Caco-2 (cell line): Measurements from ENCODE around the gene PRLH. TPM values are rescaled to one million over a fixed set of nuclear protein-coding genes. Genes with fewer than 3 reads are reported as not detected.
A peak's percentile ranks its signal among the peaks of the same experiment; 100 is the strongest.

Source experiments
- BruUV-seq: library from RNA; stranded (reverse); fragments of 400-500 nt; replicated peaks from 2 replicates; lab custom pipeline; 2021; lab: Mats Ljungman, UMichigan
- CTCF ChIA-PET: fragments of 300-600 bp; sonication (Branson Sonifier 250); formaldehyde crosslinking; loops from one replicate; lab custom pipeline; 2022; ENCODE audit warnings: antibody characterized with exemption; lab: Charles Lee
- POLR2A ChIA-PET: fragments of 300-600 bp; sonication (Branson Sonifier 250); formaldehyde crosslinking; loops from one replicate; lab custom pipeline; 2022; ENCODE audit warnings: antibody characterized with exemption; lab: Charles Lee
- DNase-seq, 2 experiments: peaks; one replicate each; pipeline versions ENCODE4 v3.0.0 to v3.0.0-alpha.2; 2020 to 2022
- H3K27me3 ChIP-seq: replicated peaks from 2 replicates; pipeline ENCODE4 v1.6.0; 2011; ENCODE audit warnings: low read length; ENCODE audit not compliant: control insufficient read depth, insufficient read depth
- H3K36me3 ChIP-seq: 2 replicates; pipeline ENCODE4 v1.5.1; 2011; ENCODE audit warnings: low read length; ENCODE audit not compliant: control insufficient read depth, insufficient read depth
- H3K4me1 ChIP-seq: fragments of 250-450 bp; sonication (Bioruptor Pico); 2 replicates; pipeline ENCODE4 v1.5.1; 2020; ENCODE audit warnings: mild to moderate bottlenecking
- H3K4me3 ChIP-seq: 2 replicates; pipeline ENCODE4 v1.5.1; 2011; ENCODE audit warnings: low read depth, mild to moderate bottlenecking, control low read depth, low read length
- H3K9me3 ChIP-seq: fragments of 250-450 bp; sonication (Bioruptor Pico); 2 replicates; pipeline ENCODE4 v1.5.1; 2020; ENCODE audit warnings: mild to moderate bottlenecking, moderate library complexity
- H3K27ac Mint-ChIP-seq: one replicate; pipeline ENCODE4 v1.8.0; 2022; ENCODE audit warnings: mixed read lengths; ENCODE audit not compliant: unreplicated experiment
- H3K27me3 Mint-ChIP-seq: one replicate; pipeline ENCODE4 v1.8.0; 2022; ENCODE audit warnings: mixed read lengths; ENCODE audit not compliant: insufficient read depth, unreplicated experiment
- H3K36me3 Mint-ChIP-seq: one replicate; pipeline ENCODE4 v1.8.0; 2022; ENCODE audit warnings: mild to moderate bottlenecking, mixed read lengths; ENCODE audit not compliant: insufficient read depth, unreplicated experiment
- H3K4me1 Mint-ChIP-seq: one replicate; pipeline ENCODE4 v1.8.0; 2022; ENCODE audit warnings: low read depth, mixed read lengths; ENCODE audit not compliant: unreplicated experiment
- H3K4me3 Mint-ChIP-seq: one replicate; pipeline ENCODE4 v1.8.0; 2022; ENCODE audit warnings: mild to moderate bottlenecking, moderate library complexity, mixed read lengths; ENCODE audit not compliant: unreplicated experiment
- H3K9me3 Mint-ChIP-seq: one replicate; pipeline ENCODE4 v1.8.0; 2022; ENCODE audit warnings: mixed read lengths; ENCODE audit not compliant: unreplicated experiment
- intact Hi-C: fragments of 100-400 bp; cut with micrococcal nuclease; formaldehyde crosslinking; loops from one replicate; pipeline ENCODE4 v1.10.0; 2022; ENCODE audit not compliant: unreplicated experiment
- total RNA-seq: library from RNA; stranded (reverse); gene quantifications from 2 replicates; pipeline ENCODE4 v1.2.3, GENCODE V29; 2022
- TF ChIP-seq, protein P1 (sequence below), 2 experiments: fragments of 200-600 bp in 1 of 2; IDR thresholded peaks; 1 replicate in 1 of 2; 2 replicates in 1 of 2; pipeline versions ENCODE4 v1.5.1 to v1.8.0; 2011 to 2022; ENCODE audit warnings: antibody characterized with exemption in 1 of 2, control low read depth in 1 of 2, inconsistent platforms in 1 of 2, low read depth in 1 of 2, low read length in 1 of 2, mild to moderate bottlenecking in 1 of 2, moderate library complexity in 1 of 2; ENCODE audit not compliant: insufficient read depth in 1 of 2, severe bottlenecking in 1 of 2, unreplicated experiment in 1 of 2

PRLH gene
- total RNA-seq, 1 experiment from 2014 or later = not detected

DNA sequence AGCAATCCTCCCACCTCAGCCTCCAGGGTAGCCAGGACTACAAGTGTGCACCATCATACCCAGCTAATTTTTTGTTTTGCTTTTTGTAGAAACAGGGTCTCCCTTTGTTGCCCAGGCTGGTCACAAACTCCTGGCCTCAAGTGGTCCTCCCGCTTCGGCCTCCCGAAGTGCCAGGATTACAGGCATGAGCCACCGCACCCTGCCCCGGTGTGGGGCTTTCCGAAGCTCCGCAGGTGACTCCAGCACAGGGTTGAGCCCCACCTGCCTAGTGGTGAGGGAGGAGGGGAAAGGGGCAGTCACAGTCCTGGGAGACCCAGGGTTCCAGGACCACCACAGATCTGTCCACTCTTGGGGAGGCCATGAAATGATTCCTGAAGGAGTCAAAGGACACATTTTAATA is 5.2 kb downstream of the PRLH start:
- BruUV-seq = no TSS peak
- H3K36me3 ChIP-seq = no peaks in the 10 kb centered on the region
- intact Hi-C loops = no loop called here
- ChIA-PET CTCF (interaction anchor here (0.6 to 3.8 kb wide), 20 partner anchors 10 to 203 kb away, joined by 3 to 131 read pairs (median 4); partner anchors contain the start of gene RAB17), POLR2A (no interaction called here)
- H3K4me3 ChIP-seq = no peak overlapping the region
- H3K27ac Mint-ChIP-seq = peak overlapping the region; percentile 25
- H3K4me3 Mint-ChIP-seq = no peak overlapping the region
- H3K27me3 Mint-ChIP-seq = no peaks in the 10 kb centered on the region
- no peaks in the 10 kb centered on the region for H3K27me3 ChIP-seq
- no peaks in the 10 kb centered on the region for H3K4me1 ChIP-seq
- no peak for DNase-seq
- peaks cover 8% of the 10 kb centered on the region for H3K4me1 Mint-ChIP-seq
- H3K36me3 Mint-ChIP-seq = peaks cover 13% of the 10 kb centered on the region
- no peaks in the 10 kb centered on the region for H3K9me3 ChIP-seq
- TF ChIP-seq, protein P1, sequence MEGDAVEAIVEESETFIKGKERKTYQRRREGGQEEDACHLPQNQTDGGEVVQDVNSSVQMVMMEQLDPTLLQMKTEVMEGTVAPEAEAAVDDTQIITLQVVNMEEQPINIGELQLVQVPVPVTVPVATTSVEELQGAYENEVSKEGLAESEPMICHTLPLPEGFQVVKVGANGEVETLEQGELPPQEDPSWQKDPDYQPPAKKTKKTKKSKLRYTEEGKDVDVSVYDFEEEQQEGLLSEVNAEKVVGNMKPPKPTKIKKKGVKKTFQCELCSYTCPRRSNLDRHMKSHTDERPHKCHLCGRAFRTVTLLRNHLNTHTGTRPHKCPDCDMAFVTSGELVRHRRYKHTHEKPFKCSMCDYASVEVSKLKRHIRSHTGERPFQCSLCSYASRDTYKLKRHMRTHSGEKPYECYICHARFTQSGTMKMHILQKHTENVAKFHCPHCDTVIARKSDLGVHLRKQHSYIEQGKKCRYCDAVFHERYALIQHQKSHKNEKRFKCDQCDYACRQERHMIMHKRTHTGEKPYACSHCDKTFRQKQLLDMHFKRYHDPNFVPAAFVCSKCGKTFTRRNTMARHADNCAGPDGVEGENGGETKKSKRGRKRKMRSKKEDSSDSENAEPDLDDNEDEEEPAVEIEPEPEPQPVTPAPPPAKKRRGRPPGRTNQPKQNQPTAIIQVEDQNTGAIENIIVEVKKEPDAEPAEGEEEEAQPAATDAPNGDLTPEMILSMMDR (IDR thresholded peaks at IDR 0.05; ENCODE audit: insufficient read depth in 1 of 2, low read depth in 1 of 2, low read length in 1 of 2, severe bottlenecking in 1 of 2, unreplicated experiment in 1 of 2) = no peak
- no peaks in the 10 kb centered on the region for H3K9me3 Mint-ChIP-seq

DNA sequence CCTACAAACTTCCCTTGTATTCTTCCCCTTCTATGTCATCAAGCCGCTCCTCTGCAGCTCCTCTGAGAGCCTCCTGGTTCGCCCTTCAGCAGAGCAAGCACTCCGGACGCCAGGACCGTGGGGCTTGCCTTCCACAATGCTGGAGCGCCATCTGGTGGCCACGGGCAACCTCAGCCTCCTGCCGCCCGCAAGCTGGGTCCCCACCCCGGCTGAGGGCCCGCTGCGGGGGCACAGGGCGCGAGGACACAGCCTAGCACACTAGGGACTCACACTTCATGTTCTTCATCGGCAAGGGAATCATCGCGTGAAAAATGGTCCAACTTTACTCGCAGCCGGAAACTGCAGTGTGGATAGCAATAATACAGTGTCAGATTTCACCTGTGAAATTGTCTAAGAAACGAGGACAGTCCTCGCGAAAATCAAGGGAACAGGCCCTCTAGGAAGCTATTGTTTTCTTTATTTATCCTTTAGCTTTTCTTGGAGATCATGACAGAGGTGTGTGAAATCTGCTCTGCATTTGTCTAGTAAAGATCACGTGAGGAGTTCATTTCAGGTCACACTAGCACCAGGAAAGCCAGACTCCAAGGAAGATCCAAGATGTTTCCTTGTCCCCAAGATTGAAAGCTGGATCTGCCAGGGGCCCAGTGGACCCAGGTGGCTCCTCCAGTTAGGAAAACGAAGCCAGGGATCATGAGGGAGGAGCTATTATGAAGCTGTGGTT is 5.8 kb downstream of the PRLH start:
- H3K27me3 Mint-ChIP-seq = no peaks in the 10 kb centered on the region
- H3K4me3 Mint-ChIP-seq = no peak overlapping the region
- intact Hi-C loops = loop anchor here (1.0 kb wide), 3 partner anchors 60 to 101 kb away; no protein-coding TSS in a partner anchor
- BruUV-seq = no TSS peak
- DNase-seq = peak; percentile 82 to 86
- Histone ChIP-seq H3K4me1 (no peaks in the 10 kb centered on the region), H3K9me3 (no peaks in the 10 kb centered on the region), H3K4me3 (no peak overlapping the region), H3K36me3 (no peaks in the 10 kb centered on the region), H3K27me3 (no peaks in the 10 kb centered on the region)
- no peaks in the 10 kb centered on the region for H3K9me3 Mint-ChIP-seq
- peak overlapping the region; percentile 25 for H3K27ac Mint-ChIP-seq
- TF ChIP-seq, protein P1 (IDR thresholded peaks at IDR 0.05; ENCODE audit: insufficient read depth in 1 of 2, low read depth in 1 of 2, low read length in 1 of 2, severe bottlenecking in 1 of 2, unreplicated experiment in 1 of 2) = peak; percentile 79 to 90
- H3K4me1 Mint-ChIP-seq = peaks cover 8% of the 10 kb centered on the region
- peaks cover 19% of the 10 kb centered on the region for H3K36me3 Mint-ChIP-seq
- ChIA-PET POLR2A (no interaction called here), CTCF (interaction anchor here (0.6 to 3.8 kb wide), 20 partner anchors 9 to 203 kb away, joined by 3 to 131 read pairs (median 4); partner anchors contain the start of gene RAB17)

DNA sequence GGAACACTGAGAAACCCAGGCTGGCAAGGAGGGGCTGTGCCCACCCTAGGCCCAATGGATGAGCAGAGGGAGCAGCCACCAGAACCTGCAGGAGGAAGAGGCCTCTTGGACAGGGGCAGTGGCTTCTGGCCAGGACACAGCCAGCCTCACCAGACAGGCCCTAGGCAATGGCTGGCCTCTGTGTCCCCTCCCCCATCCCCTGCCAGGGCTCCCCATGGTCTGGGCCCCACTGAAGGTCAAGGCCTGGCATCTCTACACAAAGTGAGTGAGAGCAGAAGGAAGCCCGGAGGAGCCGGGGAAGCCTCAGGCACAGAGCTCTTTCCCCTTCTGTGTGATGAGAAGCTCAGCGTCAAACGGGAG is 6.3 kb downstream of the PRLH start:
- BruUV-seq = no TSS peak
- Histone ChIP-seq H3K4me1 (no peaks in the 10 kb centered on the region), H3K4me3 (no peak overlapping the region), H3K36me3 (no peaks in the 10 kb centered on the region), H3K9me3 (no peaks in the 10 kb centered on the region), H3K27me3 (no peaks in the 10 kb centered on the region)
- peaks cover 20% of the 10 kb centered on the region for H3K36me3 Mint-ChIP-seq
- ChIA-PET POLR2A (no interaction called here), CTCF (interaction anchor here (1.6 to 3.8 kb wide), 5 partner anchors 29 to 202 kb away, joined by 3 to 131 read pairs (median 11); no protein-coding TSS in a partner anchor)
- intact Hi-C loops = loop anchor here (1.0 kb wide), 3 partner anchors 60 to 101 kb away; no protein-coding TSS in a partner anchor
- no peaks in the 10 kb centered on the region for H3K9me3 Mint-ChIP-seq
- H3K27ac Mint-ChIP-seq = no peak overlapping the region
- H3K4me3 Mint-ChIP-seq = no peak overlapping the region
- H3K4me1 Mint-ChIP-seq = peaks cover 8% of the 10 kb centered on the region
- DNase-seq = no peak
- no peaks in the 10 kb centered on the region for H3K27me3 Mint-ChIP-seq
- TF ChIP-seq, protein P1 (IDR thresholded peaks at IDR 0.05; ENCODE audit: insufficient read depth in 1 of 2, low read depth in 1 of 2, low read length in 1 of 2, severe bottlenecking in 1 of 2, unreplicated experiment in 1 of 2) = no peak
